Stimulated activated effector memory CD8-positive, alpha-beta T cell treated with anti-CD3 and anti-CD28 coated beads, Interleukin-12 subunit alpha, Interleukin-12 subunit beta, amount 100 ng/mL, for 72 hours (primary cell): ENCODE data around the gene VMA21.

Source experiments
- ATAC-seq: fragments of 150-1000 bp; cut with Tn5 transposase; 2 replicates; pipeline ENCODE4 v1.10.0; 2021
- DNase-seq, 2 donors: peaks; one replicate each; pipeline ENCODE4 v3.0.0; 2021 to 2022; ENCODE audit warnings: low spot score in 2 of 2
- H3K27ac Mint-ChIP-seq: one replicate; pipeline ENCODE4 v1.8.0; 2022; ENCODE audit warnings: mild to moderate bottlenecking, mixed read lengths
- H3K36me3 Mint-ChIP-seq: one replicate; pipeline ENCODE4 v1.8.0; 2022; ENCODE audit warnings: mild to moderate bottlenecking, mixed read lengths
- H3K4me1 Mint-ChIP-seq: one replicate; pipeline ENCODE4 v1.8.0; 2022; ENCODE audit warnings: mixed read lengths
- H3K4me3 Mint-ChIP-seq: one replicate; pipeline ENCODE4 v1.8.0; 2022; ENCODE audit warnings: mild to moderate bottlenecking, mixed read lengths
- H3K9me3 Mint-ChIP-seq: one replicate; pipeline ENCODE4 v1.8.0; 2022; ENCODE audit warnings: mixed read lengths

Gene VMA21

DNA sequence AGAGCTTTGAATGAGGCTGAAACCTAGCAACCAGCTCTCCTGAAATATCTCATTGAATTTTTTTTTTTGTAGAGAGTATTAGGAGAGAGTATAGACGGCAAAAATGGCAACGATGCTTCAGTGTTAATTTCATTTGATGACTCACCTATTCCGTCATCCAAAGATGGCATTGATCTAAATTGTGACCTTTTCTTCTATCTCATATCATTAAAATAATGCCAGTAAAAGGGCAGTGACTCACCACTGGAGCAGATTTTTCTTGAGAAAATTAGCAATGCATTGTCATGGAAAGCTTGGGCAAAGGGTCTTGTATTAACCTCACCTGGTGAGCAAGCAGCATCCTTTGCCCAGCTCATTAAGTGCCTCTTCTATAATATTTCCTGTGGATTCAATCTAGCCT is 19.6 kb downstream of the VMA21 start:
- H3K4me3 Mint-ChIP-seq = no peak overlapping the region
- DNase-seq (no peak), ATAC-seq (no peak)
- no peak overlapping the region for H3K27ac Mint-ChIP-seq
- peaks cover 1% of the 10 kb centered on the region for H3K4me1 Mint-ChIP-seq
- no peaks in the 10 kb centered on the region for H3K36me3 Mint-ChIP-seq
- H3K9me3 Mint-ChIP-seq = no peaks in the 10 kb centered on the region

DNA sequence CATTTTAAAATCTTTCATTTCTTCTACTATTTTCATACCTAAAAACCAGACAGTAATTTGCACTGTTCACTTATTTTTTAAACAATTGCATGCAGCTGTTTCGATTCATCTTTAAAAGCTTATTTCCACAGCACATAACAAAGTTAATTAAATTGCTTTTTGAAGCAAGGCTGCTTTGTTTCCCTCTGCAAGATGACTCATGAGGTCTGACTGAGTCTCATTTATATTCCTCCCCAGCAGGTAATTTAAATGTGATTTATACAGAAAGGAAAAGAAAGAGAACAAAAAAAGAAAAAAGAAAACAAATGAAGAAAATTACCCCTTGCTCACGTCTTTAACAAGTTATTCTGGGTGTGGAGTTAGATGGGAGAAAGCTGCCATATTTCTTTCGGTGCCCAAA is 22.8 kb downstream of the VMA21 start:
- H3K27ac Mint-ChIP-seq = no peak overlapping the region
- H3K4me3 Mint-ChIP-seq = no peak overlapping the region
- no peak for ATAC-seq
- H3K9me3 Mint-ChIP-seq = no peaks in the 10 kb centered on the region
- H3K4me1 Mint-ChIP-seq = no peaks in the 10 kb centered on the region
- H3K36me3 Mint-ChIP-seq = no peaks in the 10 kb centered on the region
- DNase-seq = no peak

DNA sequence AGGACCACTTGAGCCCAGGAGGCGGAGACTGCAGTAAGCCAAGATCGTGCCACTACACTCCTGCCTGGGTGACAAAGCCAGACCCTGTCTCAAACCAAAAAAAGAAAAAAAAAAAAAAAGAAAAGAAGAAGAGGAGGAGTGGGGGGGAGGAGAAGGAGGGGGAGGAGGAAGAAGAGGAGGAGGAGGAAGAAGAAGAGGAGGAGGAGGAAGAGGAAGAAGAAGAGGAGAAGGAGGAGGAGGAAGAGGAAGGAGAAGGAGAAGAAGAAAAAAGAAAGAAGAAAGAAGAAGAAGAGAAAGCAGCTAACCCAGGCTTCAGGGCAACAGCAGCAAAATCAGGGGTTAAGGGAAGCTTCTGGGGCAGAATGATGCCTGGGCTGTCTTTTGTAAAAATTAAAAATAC is 27.5 kb downstream of the VMA21 start:
- Mint-ChIP-seq H3K36me3 (no peaks in the 10 kb centered on the region), H3K27ac (no peak overlapping the region)
- no peak for ATAC-seq

DNA sequence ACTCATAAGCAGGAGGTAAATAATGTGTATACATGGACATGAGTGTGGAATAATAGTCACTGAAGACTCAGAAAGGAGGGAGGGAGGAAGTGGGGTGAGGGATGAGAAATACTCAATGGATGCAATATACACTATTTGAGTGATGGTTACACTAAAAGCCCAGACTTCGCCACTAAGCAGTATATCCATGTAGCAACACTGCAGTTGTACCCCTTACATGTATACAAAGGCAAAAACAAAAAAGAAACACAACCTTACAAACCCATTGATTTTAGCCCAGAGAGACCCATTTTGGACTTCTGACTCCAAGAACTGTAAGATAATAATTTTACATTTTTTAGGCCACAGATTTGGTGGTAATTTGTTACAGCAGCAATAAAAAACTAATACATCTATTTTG is 51.5 kb downstream of the VMA21 start:
- DNase-seq (no peak), ATAC-seq (no peak)
- H3K4me3 Mint-ChIP-seq = no peak overlapping the region
- H3K27ac Mint-ChIP-seq = no peak overlapping the region
- no peaks in the 10 kb centered on the region for H3K9me3 Mint-ChIP-seq
- H3K36me3 Mint-ChIP-seq = no peaks in the 10 kb centered on the region
- H3K4me1 Mint-ChIP-seq = no peaks in the 10 kb centered on the region

More for the DNA sequence above, 27.5 kb downstream of the VMA21 start:
- H3K4me1 Mint-ChIP-seq = no peaks in the 10 kb centered on the region
- DNase-seq = no peak
- no peak overlapping the region for H3K4me3 Mint-ChIP-seq
- no peaks in the 10 kb centered on the region for H3K9me3 Mint-ChIP-seq

DNA sequence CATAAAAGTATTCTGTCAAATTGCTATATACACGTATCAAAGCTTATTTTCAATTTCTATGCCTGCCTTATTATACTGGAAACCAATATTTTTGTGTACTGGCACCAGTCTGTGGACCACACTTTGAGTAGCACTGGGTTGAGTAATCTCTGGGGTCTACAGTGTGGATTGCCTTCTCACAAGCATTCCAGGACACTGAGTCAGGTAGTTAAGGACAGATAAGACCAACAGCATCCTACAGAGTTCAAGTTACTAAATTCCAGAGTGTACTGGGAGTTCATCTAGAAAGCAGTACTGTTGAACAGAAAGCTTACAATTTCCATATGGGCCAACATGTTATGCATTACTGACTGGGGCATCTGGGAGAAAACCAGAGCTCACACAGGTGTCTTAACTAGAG is 61.8 kb downstream of the VMA21 start:
- Mint-ChIP-seq H3K4me1 (no peaks in the 10 kb centered on the region), H3K36me3 (no peaks in the 10 kb centered on the region), H3K4me3 (no peak overlapping the region), H3K9me3 (no peaks in the 10 kb centered on the region), H3K27ac (no peak overlapping the region)
- ATAC-seq (no peak), DNase-seq (no peak)
